Raji (cell line): ENCODE results near the gene CENPN.

Source experiments
- POLR2A ChIP-seq: IDR thresholded peaks from 2 replicates; pipeline ENCODE4 v1.6.1; 2011; ENCODE audit warnings: low read depth, low read length, control low read depth; ENCODE audit not compliant: insufficient read depth

The CENPN gene, protein sequence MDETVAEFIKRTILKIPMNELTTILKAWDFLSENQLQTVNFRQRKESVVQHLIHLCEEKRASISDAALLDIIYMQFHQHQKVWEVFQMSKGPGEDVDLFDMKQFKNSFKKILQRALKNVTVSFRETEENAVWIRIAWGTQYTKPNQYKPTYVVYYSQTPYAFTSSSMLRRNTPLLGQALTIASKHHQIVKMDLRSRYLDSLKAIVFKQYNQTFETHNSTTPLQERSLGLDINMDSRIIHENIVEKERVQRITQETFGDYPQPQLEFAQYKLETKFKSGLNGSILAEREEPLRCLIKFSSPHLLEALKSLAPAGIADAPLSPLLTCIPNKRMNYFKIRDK

DNA sequence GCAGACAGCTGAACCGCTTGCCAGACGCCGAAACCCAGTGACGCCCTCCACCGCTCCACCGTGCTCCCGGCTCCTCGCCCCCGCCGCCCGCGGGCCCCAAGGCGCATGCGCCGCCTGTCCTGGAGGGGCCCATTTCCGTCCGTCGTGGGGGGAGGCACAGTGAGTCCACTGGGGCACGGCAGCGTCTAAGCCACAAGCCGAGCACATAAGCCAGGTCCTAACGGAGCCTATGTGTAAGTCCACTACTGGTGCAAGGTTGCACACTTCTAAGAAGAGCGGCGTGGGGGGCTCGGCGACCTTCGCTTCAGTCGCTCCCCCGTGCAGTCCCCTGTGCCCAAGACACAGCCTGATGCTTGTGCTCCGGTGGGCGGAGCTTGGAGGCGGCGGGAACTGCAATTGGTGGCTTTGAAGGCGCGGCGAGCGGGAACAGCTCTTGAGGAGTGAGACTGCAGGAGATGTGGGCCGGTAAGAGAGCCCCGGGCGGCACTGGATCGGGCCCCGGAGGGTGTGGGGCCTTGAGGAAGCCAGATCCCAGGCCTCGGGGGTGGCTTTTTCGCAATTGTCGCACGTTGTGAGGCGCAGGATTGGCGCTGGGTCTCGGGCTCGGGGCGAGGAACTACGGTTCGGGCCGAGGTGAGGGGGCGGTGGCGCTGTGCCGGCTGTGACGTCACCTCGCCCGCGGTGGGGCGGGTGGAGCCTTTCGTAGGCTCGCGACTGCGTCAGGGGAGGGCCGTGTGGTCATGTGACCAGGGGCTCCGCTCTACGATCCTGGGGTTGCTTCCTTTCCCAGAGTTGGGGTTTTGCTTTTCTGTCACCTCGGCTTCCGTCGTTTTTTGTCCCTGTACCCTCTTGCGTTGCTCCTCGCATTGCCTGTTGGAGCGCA, at the start of gene CENPN, which contains the start of gene CMC2:
Gene CENPN, plus strand, starts transcription at position 402 of the 883 bp plus-strand sequence. CDS start 4,726 bp downstream, outside the sequence.
Gene CMC2, minus strand, starts transcription at position 73 of the 883 bp plus-strand sequence. CDS start 9,491 bp downstream, outside the sequence.
- peak; percentile 72 for TF ChIP-seq POLR2A

DNA sequence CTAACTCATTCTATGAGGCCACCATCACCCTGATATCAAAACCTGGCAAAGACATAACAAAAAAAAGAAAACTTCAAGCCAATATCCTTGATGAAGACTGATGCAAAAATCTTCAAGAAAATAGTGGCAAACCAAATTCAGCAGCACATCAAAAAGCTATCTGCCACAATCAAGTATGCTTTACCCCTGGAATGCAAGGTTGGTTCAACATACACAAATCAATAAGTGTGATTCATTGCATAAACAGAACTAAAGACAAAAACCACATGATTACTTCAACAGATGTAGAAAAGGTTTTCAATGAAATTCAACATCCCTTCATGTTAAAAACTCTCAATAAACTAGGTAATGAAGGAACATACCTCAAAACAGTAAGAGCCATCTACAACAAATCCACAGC, 48.7 kb upstream of the CENPN start:
- TF ChIP-seq POLR2A, result no peak

- no peak for TF ChIP-seq POLR2A
These were observed 44.1 kb upstream of the CENPN start for GRCh38 chr16:80962879-80963278.

DNA sequence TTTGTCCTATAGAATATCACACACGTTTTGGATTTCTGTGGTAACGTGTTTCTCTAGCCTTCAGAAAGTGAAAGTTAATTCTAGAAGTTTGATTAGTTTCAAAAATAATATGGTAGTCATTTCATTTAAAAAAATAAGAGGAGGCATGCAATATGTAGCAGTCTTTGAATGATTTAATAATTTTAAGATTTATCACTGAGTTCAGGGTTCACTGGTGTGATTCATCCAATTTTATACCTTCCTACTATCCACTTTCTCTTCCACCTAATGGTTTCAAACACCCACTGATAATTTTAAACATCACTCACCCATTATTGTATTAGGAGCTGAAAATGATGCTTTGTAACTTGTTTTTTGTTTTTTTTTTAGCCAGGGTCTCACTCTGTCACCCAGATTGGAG, 42.7 kb upstream of the CENPN start:
- no peak for TF ChIP-seq POLR2A

GRCh38 chr16:80966617-80967016, 40.4 kb upstream of the CENPN start:
- TF ChIP-seq POLR2A, result no peak

DNA sequence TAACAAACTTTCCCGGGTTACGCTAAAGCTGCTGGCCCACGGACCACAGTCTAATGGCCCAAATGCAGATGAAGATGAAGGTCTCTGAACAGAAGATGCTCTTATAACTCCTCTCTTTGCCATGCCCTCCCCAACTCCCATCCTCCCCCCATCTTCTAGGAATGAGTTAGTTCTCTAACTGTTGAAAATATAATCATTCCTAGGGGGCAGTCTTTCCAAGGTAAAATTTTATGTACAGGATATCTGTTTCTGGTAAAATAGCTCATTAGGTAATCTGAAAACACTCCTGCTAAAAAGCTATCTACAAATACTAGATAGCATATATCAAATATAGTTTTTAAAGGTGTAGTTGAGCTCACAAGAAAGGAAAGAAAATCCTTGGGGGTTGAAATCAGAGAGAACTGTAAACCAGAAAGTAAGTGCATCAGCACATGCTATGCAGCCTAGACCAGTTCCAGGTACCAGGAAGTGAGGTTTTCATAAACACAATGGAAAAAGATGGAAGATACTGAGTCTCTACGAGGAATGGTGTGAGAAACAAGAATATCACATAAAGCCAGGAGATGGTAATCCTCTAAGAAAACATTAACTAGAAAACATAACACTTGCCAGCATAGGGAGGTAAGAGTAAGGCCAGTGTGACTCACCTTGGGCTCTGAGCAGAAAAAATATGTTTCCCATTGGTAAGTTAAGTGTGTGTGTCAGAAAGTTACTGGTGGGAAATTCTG, 38.5 kb upstream of the CENPN start:
- no peak for TF ChIP-seq POLR2A

DNA sequence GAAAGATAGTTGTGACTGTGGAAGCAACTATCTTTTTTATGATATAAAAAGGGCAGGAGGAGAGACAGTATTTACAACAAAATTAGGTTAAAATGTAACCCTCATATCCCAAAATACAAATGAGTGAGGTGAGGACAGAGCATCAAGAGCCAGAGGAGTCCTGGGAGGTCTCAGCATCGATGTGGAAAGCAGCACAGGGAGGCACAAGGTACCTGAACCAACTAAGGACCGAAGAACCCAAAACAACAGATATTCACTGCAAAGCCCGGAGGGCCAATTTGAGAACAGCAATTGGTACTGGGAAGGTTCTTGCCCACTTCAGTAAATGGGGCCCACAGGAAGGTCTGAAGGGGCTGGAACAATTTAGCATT, 37.9 kb upstream of the CENPN start:
- no peak for TF ChIP-seq POLR2A

DNA sequence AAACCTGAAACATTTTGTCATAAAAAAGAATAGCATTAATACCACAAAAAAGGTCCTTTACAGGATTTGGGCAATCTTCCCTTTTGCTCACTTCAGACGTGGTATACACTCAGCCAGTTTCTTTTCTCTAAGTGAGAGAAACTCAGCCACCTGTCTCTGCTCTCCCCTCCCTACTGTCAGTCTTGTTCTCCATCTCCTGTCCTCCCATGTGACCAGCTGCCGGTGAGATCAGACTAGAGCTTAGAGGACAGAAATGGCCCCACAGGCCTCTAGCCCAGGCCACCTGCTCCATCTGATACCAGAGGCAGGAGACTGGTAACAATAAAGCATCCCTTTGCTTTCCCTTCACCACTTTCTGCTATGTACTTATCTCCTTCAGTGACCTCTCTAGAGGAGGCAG, 35.2 kb upstream of the CENPN start:
- no peak for TF ChIP-seq POLR2A

GRCh38 chr16:80972611-80973010, 34.4 kb upstream of the CENPN start:
- TF ChIP-seq POLR2A, result no peak

- TF ChIP-seq POLR2A, result no peak
These were observed 33.0 kb upstream of the CENPN start for GRCh38 chr16:80973991-80974390.

DNA sequence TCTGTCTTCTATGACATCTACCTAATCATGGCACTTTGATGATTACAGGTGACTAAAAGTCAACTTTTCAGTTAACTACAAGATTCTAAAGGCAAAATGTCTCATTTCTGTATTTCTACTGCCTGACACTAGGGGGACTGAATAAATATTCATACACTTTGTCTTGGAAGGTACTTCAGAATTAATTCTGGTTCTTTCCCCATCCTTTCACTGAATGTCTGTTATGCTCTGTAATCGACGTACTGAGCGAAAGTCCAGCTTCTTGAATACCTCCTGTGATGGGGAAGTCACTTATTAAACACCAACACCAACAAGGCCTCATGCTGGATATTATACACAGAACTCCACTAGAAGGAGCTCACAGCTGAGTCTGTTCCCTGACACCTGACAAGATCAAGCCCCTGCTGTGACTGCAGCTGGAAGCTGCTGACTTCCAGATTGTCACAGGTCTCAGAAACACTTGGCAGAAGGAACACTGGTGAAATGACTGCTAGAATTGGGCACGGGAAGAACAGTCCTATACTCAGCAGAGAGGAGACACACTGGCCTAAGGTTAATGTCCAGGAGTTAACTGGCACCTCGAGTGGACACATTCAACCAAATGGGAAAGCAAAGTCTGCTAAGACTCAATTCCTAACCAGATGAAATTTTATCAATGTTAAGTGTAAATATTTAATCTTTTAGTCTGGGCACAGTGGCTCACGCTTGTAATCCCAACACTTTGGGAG, 32.2 kb upstream of the CENPN start:
- TF ChIP-seq POLR2A, result no peak

DNA sequence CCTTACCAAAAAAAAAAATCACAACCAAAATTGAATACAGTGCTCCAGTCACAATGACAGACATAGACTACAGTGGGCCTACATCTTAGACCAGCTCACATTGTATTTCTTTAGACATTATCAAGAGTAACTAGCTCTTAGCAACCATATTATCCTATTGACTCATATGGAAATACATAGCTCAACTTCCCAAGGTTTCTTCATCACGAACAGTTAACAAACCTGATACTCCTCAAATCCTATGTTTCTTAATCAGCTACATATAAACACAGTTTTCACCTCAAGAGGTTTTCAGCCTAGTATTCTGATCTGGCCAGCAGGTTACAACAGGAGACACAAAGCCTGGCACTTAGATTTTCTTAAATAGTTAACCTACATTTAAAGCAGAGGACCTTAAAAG, 30.1 kb upstream of the CENPN start:
- no peak for TF ChIP-seq POLR2A

DNA sequence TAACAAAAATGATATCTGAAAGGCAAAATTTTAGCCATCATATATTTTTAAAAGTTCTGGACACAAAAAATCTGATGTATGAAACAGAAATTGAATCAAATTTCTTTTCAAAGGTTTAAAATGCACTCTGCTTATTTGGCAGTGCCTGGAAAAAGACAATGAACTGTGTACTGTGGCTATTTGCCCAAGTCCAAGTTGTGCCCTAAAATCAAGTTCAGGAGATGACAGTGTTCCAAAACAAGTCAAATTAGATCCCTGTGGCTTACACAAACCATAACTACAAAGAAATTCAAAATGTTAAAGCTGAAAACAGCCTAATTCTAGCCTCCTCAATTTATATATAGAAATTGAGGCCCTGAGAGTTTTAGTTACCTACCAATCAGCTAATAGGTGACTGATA, 25.9 kb upstream of the CENPN start:
- TF ChIP-seq POLR2A, result no peak

DNA sequence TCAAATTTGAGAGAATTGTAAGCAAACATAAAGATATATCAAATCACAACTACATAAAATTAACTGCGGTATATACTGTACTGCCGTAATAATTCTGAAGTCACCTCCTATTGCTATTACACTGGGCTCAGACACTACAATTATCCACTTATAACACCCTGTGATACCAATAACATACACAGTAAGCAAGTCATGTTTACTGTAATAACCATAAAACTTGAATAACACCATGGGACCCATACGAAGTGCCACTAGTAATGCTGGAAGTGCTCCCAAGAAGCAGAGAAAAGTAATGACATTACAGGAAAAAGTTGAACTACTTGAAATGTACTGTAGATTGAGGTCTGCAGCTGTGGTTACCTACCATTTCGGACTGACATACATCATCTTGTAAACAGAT, 24.4 kb upstream of the CENPN start:
- no peak for TF ChIP-seq POLR2A
